Panc1 (cell line): ENCODE measurements around the gene TRIM25.

Experiments used
- CTCF ChIP-seq: fragments of 450-650 bp; IDR thresholded peaks from 2 replicates; pipeline ENCODE4 v1.5.1; 2017; ENCODE audit warnings: mild to moderate bottlenecking
- POLR2AphosphoS5 ChIP-seq: IDR thresholded peaks from 2 replicates; pipeline ENCODE4 v1.6.1; 2012; ENCODE audit warnings: mild to moderate bottlenecking, low read depth, low read length, moderate library complexity
- TCF7L2 ChIP-seq: IDR thresholded peaks from 2 replicates; pipeline ENCODE4 v1.6.1; 2011; ENCODE audit warnings: mild to moderate bottlenecking, low read depth, low read length, inconsistent platforms
- TF ChIP-seq, protein P1 (sequence below), 2 experiments: IDR thresholded peaks; 2 replicates each; pipeline ENCODE4 v1.6.1; 2011 to 2012; ENCODE audit warnings: low read depth in 2 of 2, control low read depth in 1 of 2, low read length in 1 of 2, mild to moderate bottlenecking in 1 of 2, moderate library complexity in 1 of 2; ENCODE audit not compliant: insufficient read depth in 1 of 2

- no peak for TF ChIP-seq CTCF
- no peak for TF ChIP-seq POLR2AphosphoS5
- no peak for TF ChIP-seq TCF7L2
- TF ChIP-seq, protein P1, sequence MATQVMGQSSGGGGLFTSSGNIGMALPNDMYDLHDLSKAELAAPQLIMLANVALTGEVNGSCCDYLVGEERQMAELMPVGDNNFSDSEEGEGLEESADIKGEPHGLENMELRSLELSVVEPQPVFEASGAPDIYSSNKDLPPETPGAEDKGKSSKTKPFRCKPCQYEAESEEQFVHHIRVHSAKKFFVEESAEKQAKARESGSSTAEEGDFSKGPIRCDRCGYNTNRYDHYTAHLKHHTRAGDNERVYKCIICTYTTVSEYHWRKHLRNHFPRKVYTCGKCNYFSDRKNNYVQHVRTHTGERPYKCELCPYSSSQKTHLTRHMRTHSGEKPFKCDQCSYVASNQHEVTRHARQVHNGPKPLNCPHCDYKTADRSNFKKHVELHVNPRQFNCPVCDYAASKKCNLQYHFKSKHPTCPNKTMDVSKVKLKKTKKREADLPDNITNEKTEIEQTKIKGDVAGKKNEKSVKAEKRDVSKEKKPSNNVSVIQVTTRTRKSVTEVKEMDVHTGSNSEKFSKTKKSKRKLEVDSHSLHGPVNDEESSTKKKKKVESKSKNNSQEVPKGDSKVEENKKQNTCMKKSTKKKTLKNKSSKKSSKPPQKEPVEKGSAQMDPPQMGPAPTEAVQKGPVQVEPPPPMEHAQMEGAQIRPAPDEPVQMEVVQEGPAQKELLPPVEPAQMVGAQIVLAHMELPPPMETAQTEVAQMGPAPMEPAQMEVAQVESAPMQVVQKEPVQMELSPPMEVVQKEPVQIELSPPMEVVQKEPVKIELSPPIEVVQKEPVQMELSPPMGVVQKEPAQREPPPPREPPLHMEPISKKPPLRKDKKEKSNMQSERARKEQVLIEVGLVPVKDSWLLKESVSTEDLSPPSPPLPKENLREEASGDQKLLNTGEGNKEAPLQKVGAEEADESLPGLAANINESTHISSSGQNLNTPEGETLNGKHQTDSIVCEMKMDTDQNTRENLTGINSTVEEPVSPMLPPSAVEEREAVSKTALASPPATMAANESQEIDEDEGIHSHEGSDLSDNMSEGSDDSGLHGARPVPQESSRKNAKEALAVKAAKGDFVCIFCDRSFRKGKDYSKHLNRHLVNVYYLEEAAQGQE (IDR thresholded peaks at IDR 0.05; ENCODE audit: insufficient read depth in 1 of 2, low read depth in 2 of 2, low read length in 1 of 2): no peak
These were observed 11.2 kb upstream of the TRIM25 start for GRCh38 chr17:56925088-56925487.
